Hematopoietic multipotent progenitor cell treated with erythropoietin and hydrocortisone succinate and interleukin-3 and kit ligand, for 6 days (in vitro differentiated cells): ENCODE results near the gene PDE7B.

Experiments
- DNase-seq: peaks from one replicate; pipeline ENCODE4 v3.0.0-alpha.2; 2015

The PDE7B gene

DNA sequence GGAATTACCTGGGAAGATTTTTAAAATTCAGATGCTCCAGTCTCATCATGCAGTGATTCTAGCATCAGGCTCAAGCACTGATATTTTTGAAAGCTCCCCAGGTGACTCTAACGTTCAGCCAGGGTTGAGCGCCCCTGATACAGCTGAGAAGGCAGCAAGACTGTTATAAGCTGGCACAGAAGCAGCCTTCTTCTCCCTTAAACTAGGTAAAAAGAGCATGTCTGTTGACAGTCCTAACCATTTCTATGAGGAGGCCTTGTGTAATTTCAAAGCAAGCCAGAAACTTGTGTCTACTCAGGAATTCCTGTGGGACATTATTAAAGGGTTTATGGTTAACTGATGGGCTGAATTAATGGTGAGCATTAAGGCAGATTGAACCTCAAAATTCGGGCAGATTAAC lies 141.9 kb downstream of the PDE7B start:
- no peak for DNase-seq

DNA sequence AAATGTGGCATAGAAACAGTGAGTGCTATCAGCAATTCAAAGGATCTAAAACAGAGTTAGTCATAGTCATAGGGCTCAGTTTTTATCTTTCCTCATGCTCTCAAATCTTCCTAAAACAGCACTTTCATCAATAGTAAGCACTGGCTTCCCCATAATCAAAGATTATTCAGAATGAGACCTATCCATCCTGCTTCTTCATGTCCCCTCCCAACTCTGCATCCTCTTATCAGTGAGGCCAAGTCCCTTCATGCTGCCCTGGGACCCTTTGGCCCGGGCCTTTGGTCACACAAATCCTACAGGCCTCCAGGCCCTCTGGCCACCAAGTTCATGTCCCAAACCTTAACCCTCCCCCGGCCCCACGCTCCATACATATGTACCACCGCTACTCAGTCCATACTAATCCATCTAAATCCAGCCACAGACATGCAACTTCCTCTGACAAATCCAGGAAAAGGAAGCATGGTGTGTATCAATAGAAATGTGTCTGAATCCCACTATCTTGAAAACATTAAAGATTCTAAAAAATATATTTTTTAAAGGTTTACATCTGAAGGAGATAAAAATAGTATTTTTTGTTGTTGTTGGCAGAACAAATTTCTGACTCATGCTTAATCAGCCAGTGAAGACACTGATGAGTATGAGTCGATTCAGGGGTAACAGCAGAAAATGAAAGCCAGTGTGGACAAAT lies 143.5 kb downstream of the PDE7B start:
- DNase-seq: no peak

DNA sequence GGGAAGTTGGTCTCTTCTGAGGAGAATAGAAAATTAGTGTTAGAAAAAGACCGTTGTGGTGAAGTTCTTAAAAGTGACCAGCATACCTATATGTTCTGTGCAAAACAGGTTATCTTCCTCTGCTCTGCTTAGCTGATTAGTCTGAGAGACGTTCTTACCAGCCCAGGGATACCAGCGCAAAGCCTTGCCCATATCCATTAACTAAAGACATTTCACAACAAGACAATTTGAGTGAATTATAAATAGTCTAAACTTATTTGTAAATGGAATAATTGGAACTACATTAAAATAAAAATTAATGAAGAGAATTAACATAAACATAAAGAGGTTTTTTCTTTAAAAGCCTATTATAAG lies 144.0 kb downstream of the PDE7B start:
- DNase-seq: no peak

DNA sequence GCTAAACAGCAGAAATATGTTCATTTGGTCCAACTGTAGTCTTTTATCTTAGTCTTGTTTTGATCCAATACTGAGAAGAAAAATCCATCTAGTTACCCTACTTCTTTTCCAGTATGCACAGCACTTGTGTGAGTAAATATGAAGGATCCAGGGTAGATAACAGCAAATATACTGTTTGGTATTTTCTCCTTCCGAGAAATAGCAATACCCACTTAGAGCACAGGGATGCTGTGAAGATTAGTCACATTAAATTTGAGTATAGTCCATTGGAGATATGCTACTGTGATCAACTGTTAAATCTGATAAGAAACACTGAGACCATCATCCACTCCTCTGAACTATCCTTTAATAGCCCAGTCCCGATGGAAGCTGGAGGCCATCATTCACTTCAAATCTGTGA lies 145.2 kb downstream of the PDE7B start:
- no peak for DNase-seq

DNA sequence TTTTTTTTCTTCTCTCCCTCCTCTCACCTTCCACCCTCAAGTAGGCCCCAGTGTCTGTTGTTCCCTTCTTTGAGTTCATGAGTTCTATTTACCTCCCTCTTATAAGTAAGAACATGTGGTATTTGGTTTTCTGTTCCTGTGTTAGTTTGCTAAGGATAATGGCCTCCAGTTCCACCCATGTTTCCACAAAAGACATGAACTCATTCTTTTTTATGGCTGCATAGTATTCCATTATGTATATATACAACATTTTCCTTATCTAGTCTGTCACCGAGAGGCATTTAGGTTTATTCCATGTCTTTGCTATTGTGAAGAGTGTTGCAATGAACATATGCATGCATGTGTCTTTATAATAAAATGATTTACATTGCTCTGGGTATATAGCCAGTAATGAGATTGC lies 147.9 kb downstream of the PDE7B start:
- DNase-seq: no peak

DNA sequence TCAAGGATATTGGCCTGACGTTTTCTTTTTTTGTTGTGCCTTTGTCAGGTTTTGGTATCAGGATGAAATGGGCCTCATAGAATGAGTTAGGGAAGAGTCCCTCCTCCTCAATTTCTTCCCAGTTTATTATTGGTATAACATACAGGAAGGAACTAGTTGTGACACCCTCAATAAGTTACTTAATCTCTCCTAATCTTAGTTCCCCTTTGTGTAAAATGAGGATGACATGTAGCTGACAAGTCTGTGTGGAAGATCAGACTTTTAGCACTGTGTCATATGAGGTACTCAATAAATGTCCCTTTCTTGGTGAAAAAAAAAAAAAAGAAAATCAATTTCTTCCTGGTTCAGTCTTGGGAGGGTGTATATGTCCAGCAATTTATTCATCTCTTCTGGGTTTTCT lies 155.8 kb downstream of the PDE7B start:
- DNase-seq: peak; percentile 28

DNA sequence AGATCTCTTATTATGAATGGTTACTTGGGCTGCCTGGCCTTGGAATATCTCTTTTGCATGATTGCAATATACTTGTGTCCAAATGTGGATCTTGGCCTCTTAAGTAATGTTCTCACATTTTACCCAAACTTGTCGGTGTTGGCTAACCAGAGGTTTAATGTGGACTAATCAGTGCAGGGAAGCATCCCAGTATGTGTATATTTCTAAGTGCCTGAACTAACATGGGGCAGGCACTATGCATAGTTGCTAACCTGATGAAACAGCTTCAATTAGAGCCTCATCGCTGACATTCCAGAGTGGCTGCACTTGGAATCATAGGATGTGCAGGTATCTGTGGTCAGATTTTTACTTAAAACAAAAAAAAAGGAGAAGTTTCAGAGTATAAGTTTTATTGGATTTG lies 160.0 kb downstream of the PDE7B start:
- DNase-seq: no peak

DNA sequence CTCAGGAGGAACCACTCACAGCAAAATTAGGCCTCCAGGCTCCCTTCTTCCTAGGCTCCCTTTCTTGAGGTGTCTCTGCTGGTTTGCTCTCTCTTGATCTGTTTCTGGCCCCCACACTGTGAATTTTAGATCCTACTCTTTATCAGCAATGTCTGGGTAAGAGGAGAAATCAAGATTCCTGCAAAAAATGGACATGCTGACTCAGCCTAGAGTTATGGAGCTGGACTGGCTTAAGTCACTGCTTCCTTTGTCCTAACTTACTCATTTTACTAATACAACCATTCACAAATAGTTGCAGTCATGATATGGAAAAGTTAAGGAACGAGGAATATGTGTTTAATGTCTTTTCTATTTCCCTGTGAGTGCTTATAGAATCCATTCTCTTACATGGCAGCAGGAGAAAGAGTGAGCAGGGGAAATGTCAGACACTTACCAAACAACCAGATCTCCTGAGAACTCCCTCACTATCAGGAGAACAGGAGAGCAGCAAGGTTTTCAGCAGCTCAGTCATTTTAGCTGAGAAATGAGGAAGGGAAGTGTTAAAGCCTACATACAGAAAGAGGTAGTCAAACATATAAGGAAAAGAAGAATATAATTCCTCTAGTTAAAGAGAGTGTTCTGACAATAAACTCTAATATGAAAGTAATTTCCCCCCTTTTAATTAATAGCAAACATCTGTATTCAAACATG lies 160.8 kb downstream of the PDE7B start:
- DNase-seq: no peak

DNA sequence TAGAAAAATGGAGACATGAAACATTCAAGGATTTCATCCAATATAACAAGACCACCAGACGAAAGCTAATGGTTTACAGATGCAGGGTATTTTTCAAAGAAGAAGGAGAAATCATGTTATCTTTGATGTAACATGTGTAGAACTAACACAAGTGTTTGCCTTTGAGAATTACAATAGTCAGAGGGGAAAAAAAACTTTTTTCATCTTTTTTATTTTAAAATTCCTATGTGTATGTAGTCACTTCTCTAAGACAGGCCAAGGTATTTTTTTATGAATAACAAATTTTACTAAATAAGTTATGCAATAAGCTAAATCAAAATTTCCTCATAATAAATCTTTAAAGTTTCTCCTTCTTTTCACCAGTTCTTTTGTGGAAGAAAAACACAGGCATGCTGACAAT lies 161.4 kb downstream of the PDE7B start:
- no peak for DNase-seq

DNA sequence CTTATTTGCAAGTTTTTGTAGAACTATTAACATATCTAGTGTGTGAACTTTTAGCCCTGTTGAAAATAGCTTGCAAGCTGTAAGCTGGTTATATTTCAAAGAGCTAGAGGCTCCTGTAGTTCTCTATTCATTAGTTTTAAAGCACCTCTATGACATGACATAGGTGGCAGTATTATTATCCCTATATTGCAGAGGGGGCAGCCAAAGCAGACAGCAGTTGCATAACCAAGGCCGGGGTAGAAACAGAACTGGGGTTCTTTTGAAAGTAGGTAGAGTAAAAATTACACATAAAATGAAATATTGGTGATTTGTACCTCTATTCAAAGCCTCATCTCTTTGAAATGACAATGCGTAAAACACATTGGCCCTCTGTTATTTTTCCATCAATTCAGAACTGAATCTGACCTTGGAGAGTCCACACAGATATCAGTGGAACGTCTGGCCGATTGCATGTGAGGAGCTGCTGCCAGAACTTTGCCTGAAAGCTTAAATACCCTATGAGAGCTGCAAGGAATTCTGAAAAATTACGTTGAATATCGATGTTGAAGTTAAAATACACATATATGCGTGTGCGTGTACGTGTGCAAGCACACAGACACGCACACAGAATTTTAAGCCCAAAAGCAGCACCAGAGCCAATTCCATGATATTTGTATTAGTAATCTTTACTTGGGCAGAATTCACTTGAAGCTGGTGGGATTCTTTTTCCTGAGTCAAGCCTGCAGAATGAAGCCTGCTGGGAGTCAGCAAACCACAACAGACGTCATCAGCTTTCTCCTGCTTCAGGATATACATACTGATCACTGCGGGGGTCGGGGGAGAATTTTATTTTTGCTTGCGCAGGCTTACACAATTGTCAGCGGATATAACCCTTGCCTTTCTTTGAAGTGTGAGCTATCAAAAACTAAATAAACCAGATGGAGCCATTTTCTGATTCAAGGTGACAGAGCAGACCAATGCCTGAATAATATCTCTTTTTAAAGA lies 163.2 kb downstream of the PDE7B start:
- DNase-seq: no peak

DNA sequence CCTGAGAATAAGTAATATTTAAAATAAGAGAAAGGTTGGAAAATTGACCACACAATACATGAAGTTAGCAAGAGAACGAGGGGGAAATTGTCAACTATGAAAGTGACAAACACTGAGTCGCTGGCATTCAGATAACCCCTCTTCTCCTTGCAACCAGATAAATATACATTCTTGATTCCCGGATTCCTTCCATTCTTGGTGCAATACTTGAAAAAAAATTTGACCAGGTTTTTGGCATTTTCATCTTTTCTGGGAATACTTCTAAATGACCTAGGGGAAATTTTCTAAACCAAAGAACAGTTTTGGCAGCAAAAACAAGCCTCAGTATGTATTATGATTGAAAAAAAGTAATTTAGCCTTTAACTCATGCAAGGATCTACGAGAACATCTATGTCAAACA lies 164.0 kb downstream of the PDE7B start:
- no peak for DNase-seq

DNA sequence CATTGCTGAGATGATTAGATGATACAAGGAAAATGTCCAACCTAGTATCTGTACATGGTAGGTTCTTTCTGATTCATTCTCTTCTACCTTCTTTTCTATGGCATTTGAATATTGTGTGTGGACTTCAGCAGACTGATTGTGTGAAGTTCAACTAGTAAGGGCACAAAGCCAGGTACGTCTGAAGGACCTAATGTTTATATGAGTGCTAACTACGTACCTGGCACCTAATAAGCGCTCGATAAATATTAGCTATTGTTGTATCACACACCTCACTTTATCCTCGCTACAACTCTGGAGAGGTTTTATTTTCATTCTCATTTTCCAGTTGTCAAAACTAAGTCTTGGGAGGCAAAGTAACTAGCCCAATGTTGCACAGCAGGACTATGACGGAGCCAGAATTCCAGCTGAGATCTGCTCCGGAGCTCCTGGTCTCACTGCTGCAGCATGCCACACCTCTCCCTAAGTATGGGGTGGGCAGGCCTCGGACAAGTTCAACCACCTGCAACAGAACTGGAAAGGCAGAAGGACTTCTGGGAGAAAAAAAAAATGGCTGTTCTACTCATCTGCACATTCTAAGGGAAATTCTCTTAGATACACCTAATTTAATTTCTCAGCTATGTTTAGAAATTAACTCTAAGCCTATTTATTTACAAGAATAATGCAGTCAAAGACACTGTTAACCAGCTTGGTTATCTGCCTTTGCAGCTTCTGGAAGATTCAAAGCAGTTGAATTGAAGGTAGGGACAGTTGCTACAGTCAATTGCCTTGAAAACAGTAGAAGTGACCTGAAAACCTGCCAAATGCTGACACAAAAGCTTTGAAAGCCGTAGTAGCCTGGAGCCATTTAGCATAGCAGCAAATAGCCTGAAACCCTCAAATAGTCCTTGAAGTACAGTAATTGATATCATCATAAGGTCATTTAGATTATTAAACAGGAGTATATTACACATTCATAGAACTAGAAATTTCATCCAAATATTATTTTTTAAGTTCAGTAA lies 165.0 kb downstream of the PDE7B start:
- no peak for DNase-seq

DNA sequence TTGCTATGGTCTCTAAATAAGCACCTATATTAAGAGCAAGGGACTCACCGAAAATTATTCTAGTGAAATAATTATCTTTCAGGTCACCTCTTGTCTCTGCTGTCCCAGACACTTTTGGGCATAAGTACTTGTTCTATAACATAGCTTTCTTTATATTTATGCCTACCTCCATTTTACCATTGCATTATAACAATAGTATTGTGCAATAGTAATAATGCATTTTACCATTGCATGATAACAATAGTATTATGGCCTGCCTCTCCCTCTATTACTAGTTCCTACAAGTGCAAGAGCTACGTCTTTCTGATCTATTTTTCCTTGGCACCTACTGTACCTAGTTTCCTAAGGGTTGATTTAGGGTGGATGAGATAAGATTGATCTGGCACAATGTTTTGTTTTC lies 169.2 kb downstream of the PDE7B start:
- DNase-seq: no peak

DNA sequence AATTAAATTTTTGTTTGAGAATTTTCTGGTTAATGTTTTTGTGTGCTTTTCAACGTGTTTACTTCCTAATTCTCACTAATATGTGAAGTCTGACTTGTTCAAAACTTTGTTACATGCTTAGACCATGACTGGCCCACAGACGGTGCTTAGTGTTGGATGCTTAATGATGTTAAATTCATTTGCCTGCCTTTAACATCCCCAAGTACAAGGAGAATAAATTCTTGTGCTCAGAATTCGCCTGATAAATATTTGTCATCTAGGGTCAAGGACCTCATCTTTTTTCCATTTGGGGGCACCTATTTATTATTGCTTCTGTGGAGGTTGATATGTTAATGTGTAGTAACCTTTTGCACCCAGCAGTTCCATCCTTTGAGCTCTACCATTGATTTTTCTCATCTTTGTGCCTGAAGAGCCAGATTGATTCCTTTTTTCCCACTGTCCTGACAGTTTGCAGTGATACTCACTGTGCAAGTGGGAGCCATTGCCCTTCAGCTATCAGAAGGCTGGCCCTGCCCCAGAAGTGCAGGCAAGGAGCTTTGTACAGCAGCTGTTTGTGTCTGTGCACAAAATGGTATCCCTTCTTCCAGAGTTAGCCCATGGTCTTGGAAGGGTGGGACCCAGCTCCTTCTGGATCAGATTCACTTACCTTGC lies 170.8 kb downstream of the PDE7B start:
- DNase-seq: no peak

DNA sequence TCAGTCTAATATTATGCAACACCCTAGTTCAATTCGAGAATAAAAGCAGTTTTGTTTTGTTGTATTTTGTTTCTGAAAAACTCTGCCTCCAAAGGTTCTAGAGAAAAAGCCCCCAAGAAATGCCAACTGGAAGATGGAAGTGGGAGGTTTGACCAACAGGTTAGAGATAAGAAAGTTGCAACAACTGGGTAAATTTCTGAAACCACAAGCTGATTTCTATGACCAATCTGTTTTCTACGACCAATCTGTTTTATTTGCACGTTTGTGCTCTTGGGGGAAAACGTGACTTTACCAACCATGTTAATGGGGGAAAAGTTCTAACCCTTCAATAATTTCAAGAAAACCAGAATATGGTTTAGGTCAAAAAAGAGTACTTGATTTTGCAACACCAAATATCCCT lies 173.2 kb downstream of the PDE7B start:
- no peak for DNase-seq

DNA sequence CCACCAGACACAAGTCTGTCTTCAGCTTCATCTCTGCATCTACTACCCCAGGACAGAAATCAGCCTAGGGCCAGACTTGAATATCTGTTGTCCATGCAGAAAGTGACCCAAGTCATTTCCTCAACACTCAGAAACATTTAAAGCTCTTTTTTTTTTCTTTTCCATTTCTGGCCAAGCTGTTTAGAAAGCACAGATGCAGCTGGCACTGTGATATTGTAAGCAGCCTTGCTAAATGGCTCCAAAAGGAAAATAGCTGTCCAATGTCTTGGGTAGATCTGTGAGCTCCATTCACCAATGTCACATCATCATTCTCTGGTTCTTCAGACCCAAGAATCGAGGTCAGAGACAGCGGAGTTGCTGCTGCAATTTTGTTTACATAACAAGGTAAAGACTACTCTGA lies 174.2 kb downstream of the PDE7B start:
- DNase-seq: no peak

DNA sequence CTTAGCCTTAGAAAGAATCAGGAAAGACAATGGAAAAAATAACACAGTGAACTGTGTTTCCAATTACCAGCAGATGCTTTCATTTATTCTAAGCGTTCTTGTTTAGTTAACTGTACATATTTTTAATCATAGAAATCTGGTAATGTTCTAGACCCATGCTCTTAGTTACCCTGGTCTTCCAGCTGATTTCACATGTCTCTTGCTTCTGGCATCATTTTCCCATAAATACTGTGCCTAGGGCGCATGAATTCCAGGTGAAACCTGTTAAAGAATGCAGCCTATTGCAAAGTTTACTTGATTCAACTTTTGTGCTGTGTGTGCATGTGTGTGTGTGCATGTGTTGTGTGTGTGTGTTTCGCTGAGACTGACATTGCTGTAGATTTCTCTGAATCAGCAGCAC lies 178.6 kb downstream of the PDE7B start:
- no peak for DNase-seq

DNA sequence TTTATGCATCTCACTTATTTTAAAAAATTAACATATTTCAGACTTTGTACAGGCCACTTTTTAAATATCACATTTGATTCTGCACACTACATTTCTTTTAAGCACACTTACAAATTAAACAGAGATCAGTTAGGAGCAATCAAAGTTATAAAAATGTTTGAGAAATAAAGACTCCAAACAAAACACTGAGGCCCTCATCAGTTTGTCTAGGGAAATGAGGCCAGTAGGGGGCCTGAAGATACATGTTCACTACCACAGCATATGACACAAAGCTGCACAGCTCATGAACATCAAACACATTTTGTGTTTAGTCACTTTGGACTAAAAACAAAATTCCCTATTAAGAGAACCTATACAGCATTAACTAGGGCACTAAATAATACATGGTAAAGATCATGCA lies 180.5 kb downstream of the PDE7B start:
- DNase-seq: peak; percentile 48

DNA sequence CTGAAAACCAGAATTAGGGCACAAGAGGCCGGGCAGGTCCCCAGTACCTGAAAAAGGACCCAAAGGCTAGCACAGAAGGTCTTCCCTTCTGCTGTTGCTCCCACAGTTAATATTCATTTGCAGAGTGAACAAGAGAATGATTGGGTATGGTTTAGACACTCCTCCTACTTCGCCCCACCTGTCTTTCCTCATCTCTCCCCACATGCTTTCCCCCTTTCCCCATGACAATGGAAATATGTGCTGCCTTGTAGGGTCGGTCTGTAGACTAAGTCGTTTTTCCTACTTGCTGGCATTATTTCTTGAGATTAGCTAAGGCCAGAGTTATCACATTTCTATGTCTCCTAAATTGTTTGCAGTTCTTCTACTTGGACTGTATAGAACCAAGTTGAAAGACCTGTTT lies 181.9 kb downstream of the PDE7B start:
- no peak for DNase-seq

DNA sequence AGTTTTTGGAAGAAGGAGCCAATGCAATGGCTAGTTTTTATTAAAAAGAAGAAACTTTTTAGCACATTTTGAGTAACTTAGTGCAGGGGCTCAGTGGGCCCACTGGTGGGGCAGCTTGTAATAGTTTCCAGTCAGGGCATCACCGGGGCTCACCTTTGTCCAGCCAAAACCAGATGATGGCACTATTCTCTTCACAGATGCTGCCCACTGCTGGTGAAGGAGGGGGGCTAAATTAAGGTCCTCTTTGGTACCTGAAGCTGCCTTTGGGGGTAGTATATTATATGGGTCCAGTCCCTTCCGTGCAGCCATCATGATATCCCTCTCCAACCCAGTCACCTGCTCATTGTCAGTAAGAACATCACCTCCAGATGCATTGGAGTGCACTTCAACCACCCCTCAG lies 182.9 kb downstream of the PDE7B start:
- DNase-seq: no peak

DNA sequence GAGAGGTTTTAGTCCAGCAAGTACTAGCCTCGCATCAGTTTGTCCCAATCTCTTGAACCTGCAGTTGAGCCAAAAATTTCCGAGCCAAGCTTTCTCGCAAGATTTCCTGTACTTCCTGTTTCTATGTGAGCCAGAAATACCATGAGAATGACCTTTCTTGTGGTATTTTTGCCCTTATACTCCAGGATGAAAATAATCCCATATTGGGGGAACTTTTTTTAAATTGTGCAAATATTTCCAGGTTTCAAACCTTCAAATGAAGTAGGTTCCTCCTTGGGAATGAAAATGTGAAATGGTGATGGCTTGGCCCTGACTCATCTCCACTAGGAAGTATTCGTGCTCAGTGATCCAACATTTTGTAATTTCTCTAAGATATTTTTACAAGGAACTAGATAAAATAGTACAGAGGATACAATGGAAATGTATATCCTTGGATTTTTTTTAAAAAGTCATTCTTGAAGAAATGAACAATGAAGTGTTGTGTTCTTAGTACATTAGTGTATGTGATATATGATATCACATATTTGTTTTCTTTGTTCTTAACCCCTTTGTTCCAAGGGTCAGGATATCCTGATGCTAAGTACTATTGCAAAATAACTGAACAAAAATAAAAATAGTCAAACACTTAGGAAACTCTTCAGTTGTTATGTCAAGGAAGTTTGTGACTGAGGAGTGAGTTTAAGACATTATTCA lies 184.0 kb downstream of the PDE7B start:
- no peak for DNase-seq

DNA sequence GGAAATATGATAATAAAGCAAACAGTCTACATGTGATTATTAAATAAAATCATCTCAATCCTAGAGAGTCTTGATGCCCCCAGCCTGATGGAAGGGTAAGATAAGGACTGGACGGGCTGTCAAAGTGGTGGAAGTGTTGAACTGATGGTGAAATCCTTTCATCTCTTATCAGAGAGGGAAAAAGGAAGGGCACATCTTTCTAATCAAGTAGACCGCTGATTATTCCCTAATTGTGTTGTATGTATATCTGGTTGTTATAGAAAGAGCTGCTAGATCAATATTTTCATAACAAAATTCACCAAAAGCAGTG lies 184.5 kb downstream of the PDE7B start:
- DNase-seq: no peak
